ENCODE data around the gene TRAM2.

TRAM2 gene

GRCh38 chr6:52576392-52577021 is 353 bp downstream of the TRAM2 start:
- peak; percentile 81 for DNase-seq (ENCODE audit: low read depth)
- peak; percentile 59 for TF ChIP-seq CTCF (conservative IDR thresholded peaks at IDR 0.05; ENCODE audit: low read length)
- peak overlapping the region; percentile 96 for H3K4me3 ChIP-seq (ENCODE audit: low read length)

GRCh38 chr6:52576054-52576391 is 837 bp downstream of the TRAM2 start:
- no peak for DNase-seq (ENCODE audit: low read depth)
- peak overlapping the region; percentile 96 for H3K4me3 ChIP-seq (ENCODE audit: low read length)
- TF ChIP-seq CTCF (conservative IDR thresholded peaks at IDR 0.05; ENCODE audit: low read length) = no peak

GRCh38 chr6:52575502-52575892 is 1.4 kb downstream of the TRAM2 start:
- peak overlapping the region; percentile 96 for H3K4me3 ChIP-seq (ENCODE audit: low read length)
- peak; percentile 51 for DNase-seq (ENCODE audit: low read depth)
- TF ChIP-seq CTCF (conservative IDR thresholded peaks at IDR 0.05; ENCODE audit: low read length) = no peak

GRCh38 chr6:52574709-52575501 is 2.0 kb downstream of the TRAM2 start:
- TF ChIP-seq CTCF (conservative IDR thresholded peaks at IDR 0.05; ENCODE audit: low read length) = 0 out of 2 replicates have a peak, but pooled peaks have one; percentile 4
- DNase-seq (ENCODE audit: low read depth) = peak; percentile 83
- peak overlapping the region; percentile 96 for H3K4me3 ChIP-seq (ENCODE audit: low read length)

GRCh38 chr6:52573295-52573694 is 3.6 kb downstream of the TRAM2 start:
- TF ChIP-seq CTCF (conservative IDR thresholded peaks at IDR 0.05; ENCODE audit: low read length) = peak; percentile 42
- DNase-seq (ENCODE audit: low read depth) = peak; percentile 74
- H3K4me3 ChIP-seq (ENCODE audit: low read length) = peak overlapping the region; percentile 96

- no peak for DNase-seq (ENCODE audit: low read depth)
- H3K4me3 ChIP-seq (ENCODE audit: low read length) = peak overlapping the region; percentile 96
- no peak for TF ChIP-seq CTCF (conservative IDR thresholded peaks at IDR 0.05; ENCODE audit: low read length)
Measured at GRCh38 chr6:52572536-52572935, 4.3 kb downstream of the TRAM2 start.
